Measurements from ENCODE around the gene TXNDC17.
"Not testable (repeated sequence)": the region's sequence is repeated elsewhere in the genome, so short reads cannot be mapped to it uniquely, and the experiment has no call there.

TXNDC17 gene

DNA sequence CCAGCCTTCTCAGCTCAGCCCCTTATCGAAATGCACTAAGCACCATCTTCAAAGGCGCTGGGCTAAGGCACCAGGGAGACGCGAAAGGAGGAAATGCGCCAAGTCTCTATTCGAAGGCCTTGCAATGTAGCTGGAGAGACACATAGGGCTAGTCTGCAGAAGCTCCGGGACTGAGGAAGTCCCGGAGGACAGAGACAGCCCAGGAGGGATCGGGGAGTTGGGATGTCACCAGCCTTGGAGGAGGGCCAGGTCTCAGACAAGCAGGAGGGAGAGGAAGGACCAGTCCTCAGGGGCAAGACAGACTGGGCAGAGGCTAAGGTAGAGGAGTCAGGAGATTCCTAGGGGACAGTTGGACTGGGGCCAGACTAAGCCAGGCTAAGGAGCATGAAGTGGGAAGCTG is 19.2 kb downstream of the TXNDC17 start:
- no peak for DNase-seq (ENCODE audit: low spot score in 2 of 2)
- Histone ChIP-seq H3K4me1 (no peaks in the 10 kb centered on the region), H3K36me3 (replicated peaks) (no peaks in the 10 kb centered on the region), H3K27me3 (ENCODE audit: low read depth) (peaks cover 22% of the 10 kb centered on the region), H3K4me3 (no peak overlapping the region), H3K9me3 (no peaks in the 10 kb centered on the region)
- in situ Hi-C loops (cut with MboI; ENCODE audit: low sequenced_read_pairs) = loop anchor here (10.0 to 25.0 kb wide), 2 partner anchors 345 to 502 kb away; no protein-coding TSS in a partner anchor

DNA sequence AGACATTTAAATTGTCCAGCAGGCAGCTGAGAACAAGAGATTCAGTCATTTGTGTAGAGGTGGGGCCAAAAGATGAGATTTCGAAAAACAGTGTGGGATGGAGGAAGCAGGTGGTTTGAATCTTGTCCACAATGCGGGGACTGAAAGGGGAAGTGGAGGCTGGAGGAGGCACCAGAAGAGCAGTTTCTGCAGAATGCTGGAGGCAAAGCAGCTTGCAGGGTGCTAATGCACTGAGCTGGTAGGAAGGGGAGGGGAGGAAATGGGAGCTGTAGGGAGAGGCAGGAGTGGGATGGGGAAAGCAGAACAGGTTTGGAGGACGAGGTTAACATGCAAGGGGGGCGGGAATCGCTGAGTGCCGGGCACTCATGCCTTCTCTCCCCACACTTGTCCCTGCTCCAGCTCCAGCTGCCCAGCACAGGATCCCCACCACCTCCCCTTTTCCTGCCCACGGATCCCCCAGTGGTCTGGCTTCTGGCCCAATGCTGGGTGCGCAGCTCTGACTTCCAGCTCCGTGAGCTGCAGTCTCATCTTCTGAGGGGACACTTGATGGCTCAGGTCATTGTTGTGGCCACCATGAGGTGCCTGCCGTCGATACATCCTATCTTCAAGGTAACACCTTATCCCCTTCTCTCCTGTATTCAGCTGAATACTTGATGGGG is 20.1 kb downstream of the TXNDC17 start:
- no peaks in the 10 kb centered on the region for H3K9me3 ChIP-seq
- no peak for DNase-seq (ENCODE audit: low spot score in 2 of 2)
- in situ Hi-C loops (cut with MboI; ENCODE audit: low sequenced_read_pairs) = loop anchor here (10.0 to 25.0 kb wide), 2 partner anchors 344 to 501 kb away; no protein-coding TSS in a partner anchor
- no peaks in the 10 kb centered on the region for H3K36me3 ChIP-seq (replicated peaks)
- no peak overlapping the region for H3K4me3 ChIP-seq
- no peaks in the 10 kb centered on the region for H3K4me1 ChIP-seq
- peaks cover 22% of the 10 kb centered on the region for H3K27me3 ChIP-seq (ENCODE audit: low read depth)

DNA sequence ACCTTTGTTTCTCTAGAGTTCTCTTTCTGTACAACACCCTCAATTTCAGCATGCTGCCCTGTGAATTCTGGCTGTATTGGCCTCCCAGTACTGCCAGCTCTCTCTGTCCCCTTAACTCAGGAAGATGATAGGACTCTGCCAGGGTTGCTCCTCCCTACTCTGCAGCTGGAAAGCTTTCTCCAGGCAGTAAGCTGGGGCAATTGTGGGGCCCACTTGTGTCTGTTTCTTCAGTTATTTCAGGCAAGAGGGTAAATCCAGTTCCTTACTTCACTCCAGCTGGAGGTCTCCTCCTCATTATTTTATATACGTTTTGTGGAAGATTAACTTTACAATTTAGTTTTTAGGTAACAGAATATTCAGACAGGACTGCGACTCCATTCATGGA is 20.6 kb downstream of the TXNDC17 start:
- no peaks in the 10 kb centered on the region for H3K9me3 ChIP-seq
- DNase-seq (ENCODE audit: low spot score in 2 of 2) = no peak
- no peaks in the 10 kb centered on the region for H3K4me1 ChIP-seq
- in situ Hi-C loops (cut with MboI; ENCODE audit: low sequenced_read_pairs) = loop anchor here (10.0 to 25.0 kb wide), 2 partner anchors 343 to 501 kb away; no protein-coding TSS in a partner anchor
- H3K36me3 ChIP-seq (replicated peaks) = no peaks in the 10 kb centered on the region
- H3K4me3 ChIP-seq = no peak overlapping the region
- peaks cover 22% of the 10 kb centered on the region for H3K27me3 ChIP-seq (ENCODE audit: low read depth)

DNA sequence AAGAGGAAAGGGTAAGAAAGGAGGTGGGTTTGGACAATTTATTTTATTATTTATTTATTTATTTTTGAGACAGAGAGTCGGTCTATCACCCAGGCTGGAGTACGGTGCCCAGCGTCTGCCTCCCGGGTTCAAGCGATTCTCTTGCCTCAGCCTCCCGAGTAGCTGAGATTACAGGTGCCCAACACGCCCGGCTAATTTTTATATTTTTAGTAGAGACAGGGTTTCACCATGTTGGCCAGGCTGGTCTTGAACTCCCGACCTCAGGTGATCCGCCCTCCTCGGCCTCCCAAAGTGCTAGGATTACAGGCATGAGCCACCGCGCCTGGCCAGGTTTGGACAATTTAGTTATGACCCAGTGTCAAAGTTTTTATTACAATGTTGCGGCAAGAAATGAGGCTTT is 22.3 kb downstream of the TXNDC17 start:
- not testable (repeated sequence) for H3K36me3 ChIP-seq (replicated peaks); H3K4me3 ChIP-seq; DNase-seq (ENCODE audit: low spot score in 2 of 2); H3K9me3 ChIP-seq; H3K4me1 ChIP-seq
- H3K27me3 ChIP-seq (ENCODE audit: low read depth) = peaks cover 22% of the 10 kb centered on the region
- in situ Hi-C loops (cut with MboI; ENCODE audit: low sequenced_read_pairs) = loop anchor here (10.0 to 25.0 kb wide), 2 partner anchors 342 to 499 kb away; no protein-coding TSS in a partner anchor

DNA sequence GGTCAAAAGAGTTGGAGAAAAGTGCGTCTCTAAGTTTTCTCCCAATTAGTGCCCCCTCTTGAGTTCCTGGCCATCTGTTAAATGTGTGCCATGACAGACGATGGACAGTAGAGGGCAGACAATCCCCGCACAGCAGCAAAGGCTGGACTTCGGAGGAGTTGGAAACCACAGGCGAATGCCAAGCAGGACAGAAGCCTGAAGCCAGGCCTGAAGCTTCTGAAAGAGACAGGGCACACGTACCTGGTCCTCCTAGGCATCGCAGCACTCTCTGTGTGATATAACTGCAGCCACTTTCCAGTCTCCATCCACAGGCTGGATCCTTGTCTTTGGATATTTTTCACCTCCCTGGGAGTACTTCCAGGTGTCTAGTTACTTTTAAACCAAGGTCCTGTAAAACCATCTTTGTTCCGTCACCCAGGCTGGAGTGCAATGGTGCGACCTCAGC is 25.2 kb downstream of the TXNDC17 start:
- Histone ChIP-seq H3K9me3 (no peaks in the 10 kb centered on the region), H3K4me1 (no peaks in the 10 kb centered on the region), H3K4me3 (no peak overlapping the region), H3K36me3 (replicated peaks) (no peaks in the 10 kb centered on the region), H3K27me3 (ENCODE audit: low read depth) (peaks cover 11% of the 10 kb centered on the region)
- in situ Hi-C loops (cut with MboI; ENCODE audit: low sequenced_read_pairs) = loop anchor here (10.0 to 25.0 kb wide), 2 partner anchors 339 to 496 kb away; no protein-coding TSS in a partner anchor
- peak; percentile 66 to 79 for DNase-seq (ENCODE audit: low spot score in 2 of 2)

DNA sequence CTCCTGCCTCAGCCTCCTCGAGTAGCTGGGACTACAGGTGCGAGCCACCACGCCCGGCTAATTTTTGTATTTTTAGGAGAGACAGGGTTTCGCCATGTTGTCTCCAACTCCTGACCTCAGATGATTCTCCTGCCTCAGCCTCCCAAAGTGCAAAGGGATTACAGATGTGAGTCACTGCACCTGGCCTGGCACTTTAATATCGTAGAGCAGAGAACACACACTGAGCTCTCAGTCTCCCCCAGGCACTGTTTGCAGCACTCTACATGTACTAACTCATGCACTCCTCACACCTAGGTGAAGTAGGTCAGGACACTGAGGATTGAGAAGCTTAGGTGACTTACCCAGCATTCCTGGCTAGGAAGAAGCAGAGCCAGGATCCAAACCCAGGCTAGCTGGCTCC is 25.7 kb downstream of the TXNDC17 start:
- in situ Hi-C loops (cut with MboI; ENCODE audit: low sequenced_read_pairs) = loop anchor here (10.0 to 25.0 kb wide), 2 partner anchors 338 to 496 kb away; no protein-coding TSS in a partner anchor
- Histone ChIP-seq H3K9me3 (no peaks in the 10 kb centered on the region), H3K27me3 (ENCODE audit: low read depth) (peaks cover 6% of the 10 kb centered on the region), H3K36me3 (replicated peaks) (no peaks in the 10 kb centered on the region), H3K4me3 (no peak overlapping the region), H3K4me1 (no peaks in the 10 kb centered on the region)
- DNase-seq (ENCODE audit: low spot score in 2 of 2) = no peak

DNA sequence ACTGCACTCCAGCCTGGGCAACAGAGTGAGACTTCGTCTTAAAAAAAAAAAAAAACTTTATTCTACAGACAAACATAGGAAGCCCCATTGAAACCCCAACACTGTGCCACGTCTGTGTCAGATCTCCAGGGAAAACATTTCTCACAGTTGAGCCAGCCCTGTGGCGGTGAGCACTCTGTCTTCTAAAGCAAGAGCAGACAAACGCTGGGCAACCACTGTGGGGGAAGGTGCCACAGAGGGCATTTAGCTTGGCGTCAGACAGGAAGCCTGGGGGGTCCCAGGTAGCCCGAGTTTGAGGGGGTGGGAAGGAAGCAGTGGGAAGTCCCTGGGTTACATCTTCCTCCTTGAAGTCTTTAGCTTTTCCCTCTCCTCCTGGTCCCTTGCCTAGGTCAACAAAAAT is 26.7 kb downstream of the TXNDC17 start:
- Histone ChIP-seq H3K9me3 (no peaks in the 10 kb centered on the region), H3K36me3 (replicated peaks) (no peaks in the 10 kb centered on the region), H3K4me3 (no peak overlapping the region), H3K27me3 (ENCODE audit: low read depth) (peaks cover 3% of the 10 kb centered on the region; the same call in 1 of the 2 replicates), H3K4me1 (no peaks in the 10 kb centered on the region)
- in situ Hi-C loops (cut with MboI; ENCODE audit: low sequenced_read_pairs) = loop anchor here (10.0 to 25.0 kb wide), 2 partner anchors 337 to 495 kb away; no protein-coding TSS in a partner anchor
- DNase-seq (ENCODE audit: low spot score in 2 of 2) = no peak

DNA sequence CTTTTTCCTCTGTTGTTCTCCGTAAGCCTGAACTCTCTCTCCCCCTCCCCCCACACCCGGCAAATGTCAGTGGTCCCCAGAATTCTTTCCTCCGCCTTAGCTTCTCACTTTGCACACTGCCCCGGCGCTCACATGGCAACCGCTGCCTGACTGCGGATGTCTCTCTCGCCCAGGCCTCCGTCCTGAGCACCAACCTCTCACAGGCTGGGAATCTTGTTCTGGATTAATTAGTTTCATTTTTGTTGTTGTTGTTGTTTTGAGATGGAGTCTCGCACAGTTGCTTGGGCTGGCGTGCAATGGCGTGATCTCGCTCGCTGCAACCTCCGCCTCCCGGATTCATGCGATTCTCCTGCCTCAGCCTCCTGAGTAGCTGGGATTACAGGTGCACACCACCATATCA is 27.4 kb downstream of the TXNDC17 start:
- no peak for DNase-seq (ENCODE audit: low spot score in 2 of 2)
- no peaks in the 10 kb centered on the region for H3K4me1 ChIP-seq
- in situ Hi-C loops (cut with MboI; ENCODE audit: low sequenced_read_pairs) = loop anchor here (10.0 to 25.0 kb wide), 2 partner anchors 337 to 494 kb away; no protein-coding TSS in a partner anchor
- H3K4me3 ChIP-seq = no peak overlapping the region
- H3K36me3 ChIP-seq (replicated peaks) = no peaks in the 10 kb centered on the region
- H3K9me3 ChIP-seq = no peaks in the 10 kb centered on the region
- no peaks in the 10 kb centered on the region for H3K27me3 ChIP-seq (ENCODE audit: low read depth)

DNA sequence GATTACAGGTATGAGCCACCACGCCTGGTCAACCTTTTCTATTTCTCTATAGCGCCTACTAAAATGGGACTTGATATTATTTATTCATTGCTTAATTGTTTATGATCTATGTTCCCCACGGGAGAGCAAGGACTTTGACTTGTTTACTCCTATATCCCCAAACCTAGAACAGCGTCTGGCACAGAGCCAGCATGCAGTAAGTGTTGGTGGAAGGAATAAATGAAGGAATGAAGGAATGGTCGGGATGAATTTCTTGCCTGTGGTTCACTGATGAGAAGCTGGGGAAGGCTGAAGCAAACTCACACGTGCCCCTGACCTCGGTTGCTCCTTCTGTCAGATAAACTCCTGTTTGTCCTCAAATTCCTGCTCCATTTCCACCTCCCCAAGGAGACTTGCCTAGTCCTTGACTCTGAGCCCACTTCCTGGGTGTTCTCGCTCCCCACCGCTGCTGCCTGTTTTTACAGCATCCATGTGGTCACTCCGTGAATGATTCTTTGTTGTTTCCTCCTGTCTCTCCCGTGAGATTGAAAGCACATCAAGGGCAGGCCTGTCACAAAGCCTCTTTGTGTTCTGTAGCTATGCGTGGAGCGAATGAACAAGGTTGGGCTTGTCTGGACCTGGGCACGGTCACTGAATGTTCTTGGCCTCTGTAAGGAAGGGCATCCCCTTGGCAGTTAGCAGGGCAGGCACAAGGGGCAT is 28.0 kb downstream of the TXNDC17 start:
- Histone ChIP-seq H3K4me1 (no peaks in the 10 kb centered on the region), H3K9me3 (no peaks in the 10 kb centered on the region), H3K27me3 (ENCODE audit: low read depth) (no peaks in the 10 kb centered on the region), H3K4me3 (no peak overlapping the region), H3K36me3 (replicated peaks) (no peaks in the 10 kb centered on the region)
- in situ Hi-C loops (cut with MboI; ENCODE audit: low sequenced_read_pairs) = loop anchor here (10.0 to 25.0 kb wide), 2 partner anchors 336 to 493 kb away; no protein-coding TSS in a partner anchor
- DNase-seq (ENCODE audit: low spot score in 2 of 2) = no peak

DNA sequence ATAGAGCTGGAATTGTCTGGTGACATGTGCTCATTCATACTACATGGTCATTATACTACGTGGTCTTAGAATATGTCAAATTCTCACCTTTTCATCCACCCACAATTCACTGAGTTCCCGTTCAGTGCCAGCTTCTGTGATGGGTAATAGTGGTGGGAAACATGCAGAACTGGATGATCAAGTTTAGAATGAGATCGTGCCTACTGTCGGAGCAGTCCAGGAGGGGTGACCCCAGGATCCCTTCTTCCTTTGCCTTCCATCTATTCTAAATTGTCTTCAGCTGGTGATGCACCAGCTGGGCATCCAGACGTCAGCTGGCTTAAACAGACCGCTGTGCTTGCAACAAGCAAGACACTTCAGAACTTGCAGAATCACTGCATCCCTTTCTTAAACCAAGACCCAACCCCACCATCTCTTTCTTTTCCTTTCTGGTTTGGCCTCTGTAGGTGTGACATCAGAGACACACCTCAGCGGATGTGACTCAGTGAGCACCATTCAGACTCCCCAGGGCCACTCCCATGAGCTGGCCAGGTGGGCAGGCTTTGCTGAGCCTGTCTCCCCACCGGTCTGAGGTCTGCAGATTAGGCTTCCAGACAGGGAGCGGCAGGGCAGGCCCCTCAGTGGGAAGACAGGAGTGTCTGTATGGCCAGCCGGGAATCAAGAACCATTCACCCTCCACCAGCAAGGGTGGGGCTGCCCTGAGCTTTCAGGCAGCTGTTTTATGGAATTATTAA is 28.8 kb downstream of the TXNDC17 start:
- Histone ChIP-seq H3K36me3 (replicated peaks) (no peaks in the 10 kb centered on the region), H3K27me3 (ENCODE audit: low read depth) (no peaks in the 10 kb centered on the region), H3K4me3 (no peak overlapping the region), H3K4me1 (no peaks in the 10 kb centered on the region), H3K9me3 (no peaks in the 10 kb centered on the region)
- in situ Hi-C loops (cut with MboI; ENCODE audit: low sequenced_read_pairs) = loop anchor here (10.0 to 25.0 kb wide), 2 partner anchors 335 to 493 kb away; no protein-coding TSS in a partner anchor
- DNase-seq (ENCODE audit: low spot score in 2 of 2) = no peak

DNA sequence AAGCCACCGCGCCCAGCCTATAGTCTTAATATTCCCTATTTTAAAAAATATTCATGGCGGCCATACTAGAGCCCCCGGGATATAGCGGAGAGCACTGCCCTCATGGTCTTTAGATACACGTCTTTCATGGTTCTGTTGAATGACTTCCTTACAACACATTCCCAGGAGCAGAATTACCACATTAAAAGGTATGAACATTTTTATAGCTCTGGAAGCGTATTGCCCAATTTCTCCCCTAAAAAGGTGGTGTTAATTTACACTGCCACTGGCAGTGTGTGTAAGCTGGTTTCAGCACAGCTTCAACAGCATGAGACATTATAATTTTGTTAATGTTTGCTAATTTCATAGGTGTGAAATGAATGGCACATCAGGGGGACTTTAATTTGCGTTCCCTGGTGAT is 29.7 kb downstream of the TXNDC17 start:
- Histone ChIP-seq H3K4me3 (no peak overlapping the region), H3K9me3 (no peaks in the 10 kb centered on the region), H3K27me3 (ENCODE audit: low read depth) (no peaks in the 10 kb centered on the region), H3K36me3 (replicated peaks) (no peaks in the 10 kb centered on the region), H3K4me1 (no peaks in the 10 kb centered on the region)
- DNase-seq (ENCODE audit: low spot score in 2 of 2) = no peak
- in situ Hi-C loops (cut with MboI; ENCODE audit: low sequenced_read_pairs) = loop anchor here (25.0 kb wide), 1 partner anchor 492 kb away; no protein-coding TSS in a partner anchor

DNA sequence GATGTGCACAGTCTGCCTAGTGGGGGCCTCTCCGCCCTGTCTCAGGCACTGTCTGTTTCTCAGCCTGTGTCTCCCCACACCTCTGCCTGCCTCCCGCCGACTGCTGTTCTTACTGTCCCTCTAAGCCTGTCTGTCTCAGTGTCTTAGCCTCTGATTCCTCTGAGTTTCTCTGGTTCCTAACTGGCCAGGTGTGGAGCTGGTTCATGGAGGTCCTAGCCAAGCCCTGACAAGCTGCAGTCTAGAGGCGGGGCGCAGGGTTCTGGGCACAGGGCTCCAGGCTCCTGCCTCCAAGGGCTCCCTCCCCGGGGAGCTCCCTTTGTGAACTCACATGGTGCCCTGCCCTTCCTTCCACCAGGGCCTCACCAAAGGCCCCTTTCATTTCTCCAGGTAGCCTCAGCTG is 30.1 kb downstream of the TXNDC17 start:
- no peak for DNase-seq (ENCODE audit: low spot score in 2 of 2)
- no peaks in the 10 kb centered on the region for H3K27me3 ChIP-seq (ENCODE audit: low read depth)
- no peaks in the 10 kb centered on the region for H3K9me3 ChIP-seq

DNA sequence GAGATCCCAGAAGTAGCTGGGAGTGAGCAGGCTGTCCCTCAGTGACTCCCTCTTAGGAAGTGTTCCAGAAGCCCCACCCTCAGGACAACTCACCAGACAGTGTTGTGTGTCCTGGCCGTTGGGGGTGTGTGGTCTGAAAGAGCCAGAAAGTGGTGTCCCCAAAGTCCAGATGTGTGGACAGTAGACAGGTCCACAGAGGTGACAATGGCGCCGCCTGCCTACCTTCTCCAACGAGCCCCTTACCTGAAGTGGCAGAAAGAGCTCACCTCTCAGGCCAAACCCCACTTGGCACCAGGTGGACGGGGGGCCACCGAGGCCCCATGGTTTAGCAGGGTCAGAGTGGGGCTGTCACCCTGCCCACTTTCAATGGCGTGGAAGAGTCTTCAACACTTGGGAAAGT is 30.6 kb downstream of the TXNDC17 start:
- no peak for DNase-seq (ENCODE audit: low spot score in 2 of 2)
- H3K4me3 ChIP-seq = no peak overlapping the region
- H3K27me3 ChIP-seq (ENCODE audit: low read depth) = no peaks in the 10 kb centered on the region
- no peaks in the 10 kb centered on the region for H3K36me3 ChIP-seq (replicated peaks)
- no peaks in the 10 kb centered on the region for H3K9me3 ChIP-seq
- in situ Hi-C loops (cut with MboI; ENCODE audit: low sequenced_read_pairs) = loop anchor here (25.0 kb wide), 1 partner anchor 491 kb away; no protein-coding TSS in a partner anchor
- no peaks in the 10 kb centered on the region for H3K4me1 ChIP-seq

More for the DNA sequence above, 30.1 kb downstream of the TXNDC17 start:
- Histone ChIP-seq H3K4me1 (no peaks in the 10 kb centered on the region), H3K4me3 (no peak overlapping the region), H3K36me3 (replicated peaks) (no peaks in the 10 kb centered on the region)
- in situ Hi-C loops (cut with MboI; ENCODE audit: low sequenced_read_pairs) = loop anchor here (25.0 kb wide), 1 partner anchor 491 kb away; no protein-coding TSS in a partner anchor

Data from HAP-1 (cell line).